Esophagus squamous epithelium (tissue), 5 donors: Measurements from ENCODE around the gene ANK3. TPM values are rescaled to one million over a fixed set of nuclear protein-coding genes. Genes with fewer than 3 reads are reported as not detected.

ENCODE experiments used
- DNase-seq: peaks from one replicate; lab custom pipeline; 2025; lab: John Stamatoyannopoulos, UW
- H3K27ac ChIP-seq, 4 donors: fragments of 200-600 bp; sonication (generic); one replicate each; pipeline ENCODE4 v1.5.1; 2016 to 2019; ENCODE audit warnings: mild to moderate bottlenecking in 1 of 4
- H3K27me3 ChIP-seq, 4 donors: fragments of 200-600 bp; sonication (generic); 1 replicate in 3 of 4; 2 replicates in 1 of 4; pipeline versions ENCODE4 v1.5.1 to v1.6.0; 2017 to 2021; ENCODE audit warnings: antibody characterized with exemption in 1 of 4
- H3K36me3 ChIP-seq, 3 donors: fragments of 200-600 bp; sonication (generic); one replicate each; pipeline ENCODE4 v1.5.1; 2016 to 2019
- H3K4me1 ChIP-seq, 3 donors: fragments of 200-600 bp; sonication (generic); one replicate each; pipeline ENCODE4 v1.5.1; 2017 to 2019
- H3K4me3 ChIP-seq, 4 donors: fragments of 200-600 bp; sonication (generic); 1 replicate in 3 of 4; 2 replicates in 1 of 4; pipeline ENCODE4 v1.5.1; 2016 to 2019; ENCODE audit warnings: mild to moderate bottlenecking in 2 of 4, moderate library complexity in 1 of 4
- H3K9me3 ChIP-seq, 3 donors: fragments of 200-600 bp; sonication (generic); one replicate each; pipeline ENCODE4 v1.5.1; 2016 to 2019
- POLR2A ChIP-seq, 4 donors: fragments of 450-650 bp; IDR thresholded peaks; one replicate each; pipeline ENCODE4 v1.6.1; 2017; ENCODE audit warnings: antibody characterized with exemption in 4 of 4, mild to moderate bottlenecking in 4 of 4, moderate library complexity in 3 of 4
- WGBS, 2 donors: methylation state at CpG; one replicate each; pipeline ENCODE4 v1.1.5; 2018; 5-methylcytosine and 5-hydroxymethylcytosine counted together
- intact Hi-C: fragments of 100-400 bp; cut with DNase I; formaldehyde crosslinking; loops from one replicate; pipeline ENCODE4 v1.15.0; 2022
- total RNA-seq, 4 donors: library from RNA; depleted of rRNA; stranded (reverse); fragments of >200 nt; gene quantifications; one replicate each; pipeline ENCODE4 v1.1.0, GENCODE V29; 2016
- TF ChIP-seq, protein P1 (sequence below), 6 experiments: fragments of 450-650 bp in 4 of 6; fragments of 200-600 bp in 2 of 6; sonication (generic) in 2 of 6; IDR thresholded peaks; one replicate each; pipeline ENCODE4 v1.5.1; 2016 to 2019; ENCODE audit warnings: antibody characterized with exemption in 6 of 6, mild to moderate bottlenecking in 4 of 6, moderate library complexity in 4 of 6
- donor health status: DM: yes; HTN: yes; CAD: no.

ANK3 gene
- total RNA-seq, 4 donors from 2014 or later: 23.1 to 59.1 (median 33.0) TPM

DNA sequence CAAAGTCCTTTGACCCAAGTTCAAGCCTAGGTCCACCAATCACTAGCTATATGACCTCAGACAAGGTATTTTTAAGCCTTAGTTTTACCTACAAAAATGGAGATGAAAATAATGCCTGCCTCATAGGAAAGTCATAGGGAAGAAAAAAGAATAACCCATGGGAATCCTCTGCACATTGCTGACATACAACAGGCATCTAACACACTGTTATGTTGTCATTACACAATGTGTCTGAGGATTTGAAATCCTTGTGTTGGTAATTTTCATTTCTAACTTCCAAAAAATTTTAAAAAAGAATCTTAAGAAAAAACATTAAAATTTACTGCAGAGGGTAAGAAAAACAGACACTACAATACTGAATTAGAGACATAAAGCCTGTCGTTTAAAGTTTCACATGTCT is 5.7 kb downstream of the ANK3 start:
- intact Hi-C loops: no loop called here
- WGBS, 2 donors: 86 to 87% methylated on average over 1 of the region's 1 CpG
- Histone ChIP-seq H3K9me3 (no peaks in the 10 kb centered on the region), H3K36me3 (no peaks in the 10 kb centered on the region), H3K27me3 (no peaks in the 10 kb centered on the region), H3K4me3 (no peak overlapping the region), H3K27ac (no peak overlapping the region), H3K4me1 (peaks cover 0 to 25% (median 4%) of the 10 kb centered on the region in 3 donors)
- TF ChIP-seq, protein P1, sequence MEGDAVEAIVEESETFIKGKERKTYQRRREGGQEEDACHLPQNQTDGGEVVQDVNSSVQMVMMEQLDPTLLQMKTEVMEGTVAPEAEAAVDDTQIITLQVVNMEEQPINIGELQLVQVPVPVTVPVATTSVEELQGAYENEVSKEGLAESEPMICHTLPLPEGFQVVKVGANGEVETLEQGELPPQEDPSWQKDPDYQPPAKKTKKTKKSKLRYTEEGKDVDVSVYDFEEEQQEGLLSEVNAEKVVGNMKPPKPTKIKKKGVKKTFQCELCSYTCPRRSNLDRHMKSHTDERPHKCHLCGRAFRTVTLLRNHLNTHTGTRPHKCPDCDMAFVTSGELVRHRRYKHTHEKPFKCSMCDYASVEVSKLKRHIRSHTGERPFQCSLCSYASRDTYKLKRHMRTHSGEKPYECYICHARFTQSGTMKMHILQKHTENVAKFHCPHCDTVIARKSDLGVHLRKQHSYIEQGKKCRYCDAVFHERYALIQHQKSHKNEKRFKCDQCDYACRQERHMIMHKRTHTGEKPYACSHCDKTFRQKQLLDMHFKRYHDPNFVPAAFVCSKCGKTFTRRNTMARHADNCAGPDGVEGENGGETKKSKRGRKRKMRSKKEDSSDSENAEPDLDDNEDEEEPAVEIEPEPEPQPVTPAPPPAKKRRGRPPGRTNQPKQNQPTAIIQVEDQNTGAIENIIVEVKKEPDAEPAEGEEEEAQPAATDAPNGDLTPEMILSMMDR (IDR thresholded peaks at IDR 0.05): no peak
- TF ChIP-seq POLR2A (IDR thresholded peaks at IDR 0.05): no peak
- DNase-seq: no peak

DNA sequence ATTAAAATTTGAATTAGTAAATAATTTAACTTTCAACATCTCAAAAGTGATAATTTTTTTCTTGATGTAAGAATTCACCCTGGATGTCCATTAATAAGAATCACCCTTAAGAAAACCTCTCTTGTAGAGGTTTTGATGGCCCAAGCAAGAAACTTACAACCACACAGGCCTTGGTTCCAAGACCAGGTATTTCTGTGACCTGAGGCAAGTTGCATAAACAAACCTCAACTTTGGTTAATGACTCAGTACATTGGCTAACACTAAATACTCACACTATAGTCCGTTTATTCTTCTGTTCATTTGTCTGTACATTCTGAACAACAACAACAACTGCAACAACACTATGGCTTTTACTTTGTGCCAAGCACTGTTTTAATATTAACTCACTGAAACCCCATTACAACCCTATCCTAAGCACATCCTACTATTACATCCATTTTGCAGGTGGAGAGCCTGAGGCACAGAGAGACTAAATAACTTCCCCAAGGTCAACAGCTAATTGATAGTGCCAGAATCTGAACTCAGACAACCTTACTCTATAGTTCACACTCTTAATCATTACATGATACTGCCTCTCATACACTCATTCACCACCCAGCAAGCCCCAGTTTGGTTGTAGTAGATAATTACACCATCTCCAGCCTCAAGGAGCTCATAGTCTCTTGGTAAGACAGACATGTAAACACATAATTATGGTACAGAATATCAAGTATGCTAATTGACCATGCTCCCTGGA is 6.6 kb downstream of the ANK3 start:
- TF ChIP-seq, protein P1 (IDR thresholded peaks at IDR 0.05): no peak
- TF ChIP-seq POLR2A (IDR thresholded peaks at IDR 0.05): no peak
- DNase-seq: no peak
- intact Hi-C loops: no loop called here
- Histone ChIP-seq H3K9me3 (no peaks in the 10 kb centered on the region), H3K4me3 (no peak overlapping the region), H3K36me3 (no peaks in the 10 kb centered on the region), H3K27ac (no peak overlapping the region), H3K4me1 (peaks cover 0 to 16% (median 4%) of the 10 kb centered on the region in 3 donors), H3K27me3 (no peaks in the 10 kb centered on the region)
- WGBS, 2 donors: 33 to 52% methylated on average over 1 of the region's 1 CpG

GRCh38 chr10:60380781-60381180 is 8.9 kb downstream of the ANK3 start:
- H3K27me3 ChIP-seq: no peaks in the 10 kb centered on the region
- intact Hi-C loops: no loop called here
- peaks cover 0 to 16% (median 4%) of the 10 kb centered on the region in 3 donors for H3K4me1 ChIP-seq

DNA sequence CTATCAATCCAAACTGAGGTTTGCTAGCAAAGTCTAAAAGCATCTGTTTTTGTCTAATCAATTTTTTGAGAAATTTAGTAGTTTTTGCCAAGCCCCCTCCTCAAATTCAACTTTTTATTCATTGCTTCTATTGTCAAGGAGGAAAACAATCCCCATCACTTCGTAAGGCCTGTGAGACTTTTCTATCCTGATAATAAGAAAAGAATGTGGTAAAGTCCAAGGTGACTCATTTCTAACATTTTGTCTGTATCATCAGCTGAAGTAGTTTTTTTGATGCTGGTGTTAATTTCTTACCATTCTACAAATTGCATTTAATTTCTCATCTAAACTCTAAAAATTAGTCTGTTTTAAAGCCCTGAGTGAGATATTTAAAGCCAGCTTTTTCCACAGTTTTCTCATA is 11.7 kb downstream of the ANK3 start:
- intact Hi-C loops: no loop called here
- no peak for DNase-seq
- H3K27me3 ChIP-seq: no peaks in the 10 kb centered on the region
- TF ChIP-seq POLR2A (IDR thresholded peaks at IDR 0.05): no peak
- TF ChIP-seq, protein P1 (IDR thresholded peaks at IDR 0.05): no peak
- peaks cover 0 to 1% (median 0%) of the 10 kb centered on the region in 3 donors for H3K4me1 ChIP-seq
- 47 to 64% methylated on average over 1 of the region's 1 CpG for WGBS, 2 donors
- no peaks in the 10 kb centered on the region for H3K9me3 ChIP-seq
- no peak overlapping the region for H3K27ac ChIP-seq
- H3K36me3 ChIP-seq: no peaks in the 10 kb centered on the region
- no peak overlapping the region for H3K4me3 ChIP-seq

More at GRCh38 chr10:60380781-60381180, 8.9 kb downstream of the ANK3 start:
- no peak for DNase-seq
- no peak overlapping the region for H3K4me3 ChIP-seq
- no peaks in the 10 kb centered on the region for H3K9me3 ChIP-seq
- H3K36me3 ChIP-seq: no peaks in the 10 kb centered on the region
- no peak for TF ChIP-seq POLR2A (IDR thresholded peaks at IDR 0.05)
- TF ChIP-seq, protein P1 (IDR thresholded peaks at IDR 0.05): no peak
- no peak overlapping the region for H3K27ac ChIP-seq
- WGBS, 2 donors: 80 to 94% methylated on average over 5 of the region's 5 CpGs

GRCh38 chr10:60377042-60377352 is 12.7 kb downstream of the ANK3 start:
- no peak overlapping the region for H3K4me3 ChIP-seq
- H3K9me3 ChIP-seq: no peaks in the 10 kb centered on the region
- DNase-seq: no peak
- no peak for TF ChIP-seq POLR2A (IDR thresholded peaks at IDR 0.05)
- TF ChIP-seq, protein P1 (IDR thresholded peaks at IDR 0.05): no peak
- intact Hi-C loops: no loop called here
- WGBS, 2 donors: 38 to 50% methylated on average over 1 of the region's 1 CpG
- H3K27ac ChIP-seq: no peak overlapping the region
- no peaks in the 10 kb centered on the region for H3K4me1 ChIP-seq
- H3K36me3 ChIP-seq: no peaks in the 10 kb centered on the region
- no peaks in the 10 kb centered on the region for H3K27me3 ChIP-seq
